ENCODE data around the gene ADAMTSL5.

DNA sequence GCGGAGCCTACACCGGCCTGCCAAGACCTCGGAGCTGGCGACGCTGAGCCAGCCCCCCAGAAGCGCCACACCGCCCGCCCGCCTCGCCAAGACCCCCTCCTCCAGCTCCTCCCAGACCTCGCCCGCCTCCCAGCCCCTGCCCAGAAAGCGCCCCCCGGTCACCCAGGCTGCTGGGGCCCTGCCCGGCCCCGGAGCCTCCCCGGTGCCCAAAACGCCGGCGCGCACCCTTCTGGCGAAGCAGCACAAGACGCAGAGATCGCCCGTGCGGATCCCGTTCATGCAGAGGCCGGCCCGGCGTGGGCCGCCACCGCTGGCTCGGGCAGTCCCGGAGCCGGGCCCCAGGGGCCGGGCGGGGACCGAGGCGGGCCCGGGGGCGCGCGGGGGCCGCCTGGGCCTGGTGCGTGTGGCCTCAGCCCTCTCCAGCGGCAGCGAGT is 44.0 kb downstream of the ADAMTSL5 start:
- TF ChIP-seq, protein P1, sequence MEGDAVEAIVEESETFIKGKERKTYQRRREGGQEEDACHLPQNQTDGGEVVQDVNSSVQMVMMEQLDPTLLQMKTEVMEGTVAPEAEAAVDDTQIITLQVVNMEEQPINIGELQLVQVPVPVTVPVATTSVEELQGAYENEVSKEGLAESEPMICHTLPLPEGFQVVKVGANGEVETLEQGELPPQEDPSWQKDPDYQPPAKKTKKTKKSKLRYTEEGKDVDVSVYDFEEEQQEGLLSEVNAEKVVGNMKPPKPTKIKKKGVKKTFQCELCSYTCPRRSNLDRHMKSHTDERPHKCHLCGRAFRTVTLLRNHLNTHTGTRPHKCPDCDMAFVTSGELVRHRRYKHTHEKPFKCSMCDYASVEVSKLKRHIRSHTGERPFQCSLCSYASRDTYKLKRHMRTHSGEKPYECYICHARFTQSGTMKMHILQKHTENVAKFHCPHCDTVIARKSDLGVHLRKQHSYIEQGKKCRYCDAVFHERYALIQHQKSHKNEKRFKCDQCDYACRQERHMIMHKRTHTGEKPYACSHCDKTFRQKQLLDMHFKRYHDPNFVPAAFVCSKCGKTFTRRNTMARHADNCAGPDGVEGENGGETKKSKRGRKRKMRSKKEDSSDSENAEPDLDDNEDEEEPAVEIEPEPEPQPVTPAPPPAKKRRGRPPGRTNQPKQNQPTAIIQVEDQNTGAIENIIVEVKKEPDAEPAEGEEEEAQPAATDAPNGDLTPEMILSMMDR (IDR thresholded peaks at IDR 0.05): no peak
- no peak for TF ChIP-seq POLR2A (IDR thresholded peaks at IDR 0.05)
- no peak for TF ChIP-seq EP300 (IDR thresholded peaks at IDR 0.05)

All from sigmoid colon (tissue), 4 donors.